G401 (cell line): ENCODE results near the gene ENTR1. TPM values are rescaled to one million over a fixed set of nuclear protein-coding genes. Genes with fewer than 3 reads are reported as not detected.
"Not testable (repeated sequence)": the region's sequence is repeated elsewhere in the genome, so short reads cannot be mapped to it uniquely, and the experiment has no call there.

ENCODE experiments used
- DNase-seq: peaks from one replicate; pipeline ENCODE4 v3.0.0-alpha.2; 2015; ENCODE audit warnings: low spot score
- in situ Hi-C: cut with HindIII; loops from 2 replicates; pipeline ENCODE4 v1.10.0; 2016; ENCODE audit warnings: low sequenced_read_pairs, mixed read lengths
- total RNA-seq: library from RNA; depleted of rRNA; stranded (reverse); fragments of >200 nt; shearing (Covaris generic); gene quantifications from 2 replicates; pipeline ENCODE4 v1.2.3, GENCODE V29; 2014

Gene ENTR1
- total RNA-seq, 1 experiment from 2014 or later, result 97.9 TPM

DNA sequence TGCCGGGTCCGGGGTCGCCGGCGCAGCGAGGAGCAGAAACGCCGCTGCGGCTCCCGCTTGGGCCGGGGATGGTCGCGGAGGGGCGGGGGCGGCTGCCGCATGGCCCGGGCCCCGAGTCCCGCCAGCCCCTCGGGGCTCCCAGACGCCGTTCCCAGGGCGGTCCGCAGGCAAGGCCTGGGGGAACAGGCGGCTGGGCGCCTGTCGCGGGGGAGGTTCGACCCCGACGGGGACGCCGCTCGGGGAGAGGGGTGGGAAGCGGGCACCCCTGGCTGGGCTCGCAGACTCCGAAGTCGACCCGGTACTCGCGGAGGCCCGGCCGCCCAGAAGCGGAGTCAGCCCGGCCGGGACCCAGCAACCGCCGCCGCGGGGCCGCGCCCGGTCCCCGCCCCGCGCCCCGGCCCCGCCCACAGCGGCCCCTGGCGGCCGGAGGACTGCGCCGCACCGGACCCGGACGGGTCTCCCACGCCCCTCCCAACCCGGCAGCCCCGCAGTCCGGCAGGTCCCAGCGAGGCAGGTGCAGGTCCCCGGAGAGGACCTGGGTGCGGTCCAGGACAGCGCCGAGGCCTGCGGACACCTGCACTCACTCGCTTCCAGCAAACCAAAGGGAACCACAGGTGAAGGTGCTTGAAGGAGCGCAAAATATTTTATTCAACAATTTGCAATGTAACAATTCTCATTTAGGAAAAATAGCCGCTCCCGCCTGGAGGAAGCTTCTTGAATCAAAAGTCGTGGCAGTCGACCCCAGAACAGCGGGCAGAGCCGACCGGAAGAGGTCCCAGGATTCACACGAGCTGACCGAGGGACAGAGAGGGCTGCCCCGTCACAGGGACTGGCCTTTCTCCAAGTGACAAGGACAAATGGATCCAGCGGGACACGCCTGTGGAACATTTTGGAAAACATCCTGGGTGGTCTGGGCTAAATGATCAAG lies 29.3 kb upstream of the ENTR1 start, which contains the start of gene INPP5E:
TSS of gene INPP5E (minus strand) at position 365 of the 928 bp plus-strand sequence. CDS start 426 bp downstream, outside the sequence.
- DNase-seq, result peak; percentile 51
- in situ Hi-C loops, result no loop called here

DNA sequence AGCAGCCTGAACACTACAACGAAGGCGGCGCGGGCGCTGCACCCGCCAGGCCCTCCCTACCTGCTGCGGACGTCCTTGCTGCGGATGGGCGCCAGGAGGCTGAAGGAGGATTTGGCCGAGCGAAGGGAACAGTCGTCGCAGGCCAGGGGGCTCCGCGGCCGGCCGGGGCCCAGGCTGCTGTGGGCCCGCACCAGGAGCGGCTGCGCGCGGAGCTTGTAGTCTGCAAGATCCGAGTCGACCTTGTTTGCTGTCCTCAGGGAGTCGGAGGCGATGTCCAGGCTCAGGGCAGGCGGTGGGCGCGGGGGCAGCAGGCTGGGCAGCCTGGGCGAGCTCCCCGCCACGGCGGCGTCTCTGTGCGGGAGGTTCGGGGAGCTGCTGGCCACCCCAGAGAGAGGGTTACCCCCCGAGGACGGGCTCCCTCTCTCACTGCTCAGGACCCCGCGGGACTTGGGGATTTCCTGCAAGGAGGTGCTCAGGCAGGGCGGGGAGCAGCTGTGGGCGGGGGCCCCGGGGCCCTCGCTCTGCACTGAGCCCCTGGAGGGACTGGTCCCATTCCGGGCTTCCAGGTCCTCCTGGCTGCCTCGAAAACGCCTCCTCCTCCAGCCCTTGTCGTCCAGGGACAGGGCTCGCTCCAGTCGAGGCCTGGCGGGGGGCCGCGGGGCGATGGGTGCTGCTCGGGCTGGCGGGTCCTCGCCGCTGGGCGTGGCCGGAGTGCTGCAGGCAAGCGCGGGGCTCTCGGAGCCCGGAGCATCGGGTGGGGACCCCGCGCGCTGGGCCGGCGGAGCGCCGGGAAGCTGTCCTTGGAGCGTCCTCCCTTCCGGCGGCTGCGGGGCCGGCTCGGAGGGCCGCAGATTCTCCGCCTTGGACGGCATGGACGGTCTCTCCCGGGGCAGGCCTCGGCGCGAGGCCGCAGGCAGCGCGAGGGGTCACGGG lies 28.4 kb upstream of the ENTR1 start:
- in situ Hi-C loops, result no loop called here
- peak; percentile 13 for DNase-seq

DNA sequence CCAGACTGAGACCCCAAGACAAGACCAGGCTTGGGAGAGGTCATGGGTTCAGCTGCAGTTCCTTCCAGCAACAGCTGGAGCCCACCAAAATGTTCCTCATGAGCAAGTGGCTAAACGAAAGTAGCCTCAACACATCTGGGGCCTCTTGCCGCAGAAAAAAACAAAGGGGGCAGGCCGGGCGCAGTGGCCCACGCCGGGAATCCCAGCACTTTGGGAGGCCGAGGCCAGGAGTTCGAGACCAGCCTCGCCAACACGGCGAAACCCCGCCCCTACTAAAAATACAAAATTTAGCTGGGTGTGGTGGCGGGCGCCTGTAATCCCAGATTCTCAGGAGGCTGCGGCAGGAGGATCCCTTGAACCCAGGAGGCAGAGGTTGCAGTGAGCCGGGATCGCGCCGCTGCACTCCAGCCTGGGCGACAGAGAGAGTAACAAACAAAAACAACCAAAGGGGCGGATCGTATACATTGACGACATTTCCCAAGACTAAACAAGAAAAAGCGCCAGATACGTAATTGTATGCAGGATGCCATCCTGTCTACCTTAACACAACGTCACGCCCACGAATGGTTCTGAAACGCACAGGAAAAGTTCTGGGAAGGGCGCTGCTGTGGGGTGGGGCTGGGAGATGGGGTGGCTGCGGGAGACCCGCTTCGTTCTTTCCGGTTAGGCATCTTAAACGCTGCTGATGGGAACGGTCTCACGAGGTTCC lies 27.6 kb upstream of the ENTR1 start:
- in situ Hi-C loops, result no loop called here

DNA sequence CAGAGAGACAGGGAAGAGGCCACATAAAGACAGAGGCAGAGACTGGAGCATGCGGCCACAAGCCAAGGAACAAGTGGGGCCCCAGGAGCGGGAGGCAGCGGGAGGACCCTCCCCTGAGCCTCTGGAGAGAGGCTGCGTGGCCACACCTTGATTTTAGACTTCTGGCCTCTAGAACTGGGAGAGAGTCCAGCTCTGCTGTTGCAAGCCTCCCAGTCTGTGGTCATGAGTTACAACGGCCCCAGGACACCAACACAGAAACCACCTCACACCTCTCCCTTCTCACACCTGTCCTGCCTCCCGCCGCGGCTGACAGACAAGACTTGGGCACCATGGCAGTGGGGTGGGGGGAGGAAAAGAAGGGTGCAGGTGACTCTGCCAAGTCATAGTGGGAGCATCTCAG lies 27.0 kb upstream of the ENTR1 start:
- in situ Hi-C loops, result no loop called here
- peak; percentile 6 for DNase-seq

More for the DNA sequence above, 27.6 kb upstream of the ENTR1 start:
- no peak for DNase-seq

DNA sequence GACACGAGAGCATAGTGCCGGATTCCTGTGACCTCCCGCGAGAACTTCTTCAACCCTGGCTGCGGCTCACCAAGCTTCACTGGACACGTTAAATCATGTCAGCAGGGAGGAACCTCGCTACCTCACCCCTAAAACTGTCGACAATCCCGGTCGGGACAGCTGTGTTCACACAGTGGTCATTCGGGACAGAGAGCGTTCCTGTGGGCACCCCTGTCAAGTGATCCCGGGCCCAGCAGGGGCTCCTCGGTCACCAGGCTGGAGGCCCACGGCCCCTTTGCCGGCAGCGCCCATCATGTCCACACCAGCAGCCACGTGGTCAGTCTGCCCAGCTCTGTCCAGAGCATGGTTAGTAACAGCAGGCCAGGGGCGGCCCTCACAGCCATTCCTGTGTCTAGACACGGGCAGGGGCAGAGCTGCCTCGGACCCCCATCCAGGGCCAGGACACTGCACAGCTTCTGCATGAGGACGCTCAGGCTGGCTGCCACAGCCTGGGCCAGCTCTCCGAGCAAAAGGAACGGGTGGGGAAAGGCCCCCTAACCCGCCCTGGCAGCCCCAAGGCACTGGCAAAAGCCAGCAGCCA lies 25.7 kb upstream of the ENTR1 start:
- peak; percentile 16 for DNase-seq
- in situ Hi-C loops, result no loop called here

DNA sequence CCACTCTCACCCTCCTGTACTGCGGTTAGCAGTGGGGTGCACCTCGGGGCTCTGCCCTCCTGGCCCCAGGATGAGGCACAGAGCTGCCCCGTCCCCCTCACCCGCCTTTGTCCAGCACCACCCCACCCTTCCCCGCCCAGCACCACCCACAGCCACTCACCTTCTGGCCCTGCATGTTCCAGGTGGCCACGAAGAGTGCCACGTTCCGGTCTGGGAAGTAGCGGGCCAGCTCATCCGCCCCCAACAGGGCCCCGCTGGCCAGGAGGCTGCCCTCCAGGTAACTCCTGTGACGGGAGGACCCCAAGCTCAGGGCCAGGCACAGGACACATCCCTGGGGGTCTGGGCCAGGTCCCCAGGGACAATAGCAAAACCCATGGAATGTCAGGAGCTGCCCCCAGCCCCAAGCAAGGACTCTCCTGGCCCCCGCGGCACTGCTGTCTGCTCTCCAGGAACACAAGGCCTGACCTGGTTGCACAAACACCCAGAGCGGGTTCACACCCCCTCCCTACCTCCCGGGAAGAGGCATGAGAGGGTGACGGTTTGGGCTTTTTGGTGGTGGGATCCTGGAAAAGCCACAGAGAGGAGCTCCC lies 24.3 kb upstream of the ENTR1 start:
- in situ Hi-C loops, result no loop called here
- DNase-seq, result no peak

DNA sequence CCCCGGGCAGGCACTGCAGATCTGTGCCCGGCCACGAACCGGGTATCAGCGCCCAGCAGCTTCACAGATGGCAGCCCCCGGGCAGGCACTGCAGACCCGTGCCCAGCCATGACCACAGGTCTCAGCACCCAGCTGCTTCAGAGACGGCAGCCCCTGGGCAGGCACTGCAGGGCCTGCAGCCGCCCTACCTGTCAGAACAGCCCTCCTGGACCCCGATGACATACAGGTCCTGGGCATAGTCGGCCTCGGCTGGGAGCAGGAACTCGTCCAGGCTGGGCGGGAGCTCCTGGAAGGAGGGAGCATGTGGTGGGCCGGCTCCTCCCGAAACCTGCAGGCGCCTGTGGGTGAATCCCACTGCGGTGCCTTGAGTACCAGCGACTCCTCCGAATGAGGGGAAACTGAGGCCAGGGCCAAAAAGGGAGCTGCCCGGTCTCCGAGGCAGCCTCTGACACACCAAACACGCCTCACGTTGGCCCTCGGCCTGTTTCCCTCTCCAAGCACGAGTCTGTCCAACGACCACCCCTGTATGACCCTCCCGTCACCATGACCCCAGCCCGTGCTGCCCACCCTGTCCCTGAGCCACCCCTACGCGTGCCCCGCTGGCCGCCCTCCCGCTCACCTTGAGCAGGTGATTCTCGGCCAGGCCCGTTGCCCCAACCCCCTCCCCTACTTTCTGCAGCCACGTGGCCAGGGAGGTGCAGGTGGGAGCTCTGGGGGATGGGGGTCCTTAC lies 23.6 kb upstream of the ENTR1 start:
- in situ Hi-C loops, result no loop called here
- DNase-seq, result no peak

DNA sequence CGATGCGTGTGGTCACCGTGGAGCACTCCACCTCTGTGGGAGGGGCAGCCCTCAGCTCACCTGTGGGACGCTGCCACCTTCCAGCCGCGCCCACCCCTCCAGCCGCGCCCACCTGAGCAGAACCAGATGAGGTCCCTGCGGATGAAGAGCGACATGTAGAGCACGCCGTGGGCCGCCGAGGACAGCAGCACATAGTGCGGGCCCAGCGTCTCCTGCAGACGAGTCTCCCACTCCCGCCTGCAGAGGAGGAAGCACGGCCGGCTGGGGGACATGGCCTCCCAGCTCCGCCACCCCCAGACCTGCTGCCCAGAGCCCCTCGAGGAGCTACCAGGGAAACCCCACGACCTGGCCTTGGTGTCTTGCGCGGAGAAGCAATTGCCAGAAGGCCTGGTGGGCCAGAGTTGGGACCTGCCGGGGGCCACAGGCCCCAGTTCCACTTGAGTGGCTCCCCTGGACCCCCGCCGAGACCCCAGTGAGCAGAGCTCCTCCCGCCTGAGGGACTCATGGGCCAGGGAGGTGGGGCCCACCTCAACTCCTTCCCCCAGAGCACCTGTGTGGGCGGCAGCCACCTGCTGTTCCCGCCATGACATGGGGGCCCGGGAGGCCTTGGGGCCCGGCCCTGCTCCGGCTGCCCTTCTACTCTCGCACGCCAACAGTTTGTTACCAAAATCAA lies 22.8 kb upstream of the ENTR1 start:
- in situ Hi-C loops, result no loop called here
- DNase-seq, result no peak

DNA sequence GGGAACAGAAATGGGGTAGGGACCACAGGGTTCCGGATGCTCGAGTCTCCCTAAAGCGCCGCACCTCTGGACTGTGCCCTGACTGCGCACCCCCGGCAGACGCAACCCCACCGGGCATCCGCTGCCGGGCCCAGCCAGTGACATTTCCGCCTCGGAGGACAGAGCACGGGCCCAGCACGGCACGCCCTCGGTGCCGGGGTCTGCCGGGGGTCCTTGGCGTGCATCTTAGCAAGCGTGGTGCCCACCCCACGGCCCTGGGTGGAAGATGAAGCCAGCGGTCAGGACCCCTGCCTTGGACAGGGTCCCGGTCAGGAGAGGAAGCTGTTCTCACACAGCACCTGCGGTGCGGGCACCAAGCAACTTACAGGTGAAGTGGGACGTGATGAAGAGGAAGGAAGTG lies 22.2 kb upstream of the ENTR1 start:
- no peak for DNase-seq
- in situ Hi-C loops, result no loop called here

DNA sequence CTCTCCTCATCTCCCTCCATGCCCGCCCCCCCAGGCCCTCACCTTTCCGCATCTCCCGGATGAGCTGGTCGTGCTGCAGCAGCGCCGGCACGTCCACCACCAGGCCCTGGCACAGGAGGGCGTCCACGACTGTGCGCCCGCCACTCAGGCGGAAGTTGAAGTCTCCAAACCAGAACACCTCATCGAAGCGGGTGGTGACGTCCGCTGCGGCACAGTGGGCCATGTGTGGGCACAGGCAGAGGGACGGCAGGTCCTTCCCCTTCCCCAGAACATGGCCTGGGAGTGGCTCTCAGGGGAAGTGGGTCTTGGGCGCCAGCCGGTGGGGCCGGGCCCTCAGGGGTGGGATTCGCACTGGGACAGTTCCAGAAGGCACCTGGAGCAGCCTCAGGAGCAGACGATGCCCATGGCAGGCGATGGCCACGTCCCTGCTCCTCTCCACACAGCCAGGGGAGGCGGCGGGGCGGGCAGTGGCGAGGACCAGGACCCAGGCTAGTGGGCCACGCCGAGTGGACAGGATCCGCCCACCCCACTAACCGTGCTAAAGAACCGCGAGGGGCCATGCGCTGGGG lies 21.5 kb upstream of the ENTR1 start:
- in situ Hi-C loops, result no loop called here
- no peak for DNase-seq

DNA sequence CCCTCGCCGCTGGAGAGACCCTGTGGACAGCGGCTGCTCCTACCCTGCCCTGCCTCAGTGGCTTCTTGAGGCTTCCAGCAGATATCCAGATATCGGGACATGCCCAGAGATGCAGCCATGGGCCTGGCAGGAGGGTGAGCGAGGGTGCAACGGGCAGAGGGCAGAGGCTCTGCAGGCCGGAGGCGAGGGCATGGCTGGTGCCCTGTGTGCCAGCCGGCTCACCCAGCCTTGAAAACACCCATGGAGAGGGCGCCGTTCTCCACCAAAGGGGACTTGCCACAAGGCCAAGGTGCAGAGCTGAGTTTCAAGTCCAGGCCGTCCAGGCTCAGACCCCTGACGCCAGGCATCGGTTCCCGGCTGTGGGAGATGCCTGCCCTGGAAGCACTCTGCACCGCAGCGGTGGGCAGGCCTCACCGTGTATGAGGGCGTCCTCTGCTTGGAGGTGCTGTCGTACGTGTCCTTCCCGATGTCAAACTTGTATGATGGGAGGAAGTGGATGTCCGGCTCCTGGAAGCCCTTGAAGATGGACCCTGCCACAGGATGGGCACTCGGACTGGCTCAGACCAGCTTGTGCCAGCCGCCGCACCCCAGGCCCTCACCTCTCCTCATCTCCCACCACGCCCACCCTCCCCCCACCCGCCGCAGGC lies 20.3 kb upstream of the ENTR1 start:
- in situ Hi-C loops, result no loop called here
- DNase-seq, result no peak

DNA sequence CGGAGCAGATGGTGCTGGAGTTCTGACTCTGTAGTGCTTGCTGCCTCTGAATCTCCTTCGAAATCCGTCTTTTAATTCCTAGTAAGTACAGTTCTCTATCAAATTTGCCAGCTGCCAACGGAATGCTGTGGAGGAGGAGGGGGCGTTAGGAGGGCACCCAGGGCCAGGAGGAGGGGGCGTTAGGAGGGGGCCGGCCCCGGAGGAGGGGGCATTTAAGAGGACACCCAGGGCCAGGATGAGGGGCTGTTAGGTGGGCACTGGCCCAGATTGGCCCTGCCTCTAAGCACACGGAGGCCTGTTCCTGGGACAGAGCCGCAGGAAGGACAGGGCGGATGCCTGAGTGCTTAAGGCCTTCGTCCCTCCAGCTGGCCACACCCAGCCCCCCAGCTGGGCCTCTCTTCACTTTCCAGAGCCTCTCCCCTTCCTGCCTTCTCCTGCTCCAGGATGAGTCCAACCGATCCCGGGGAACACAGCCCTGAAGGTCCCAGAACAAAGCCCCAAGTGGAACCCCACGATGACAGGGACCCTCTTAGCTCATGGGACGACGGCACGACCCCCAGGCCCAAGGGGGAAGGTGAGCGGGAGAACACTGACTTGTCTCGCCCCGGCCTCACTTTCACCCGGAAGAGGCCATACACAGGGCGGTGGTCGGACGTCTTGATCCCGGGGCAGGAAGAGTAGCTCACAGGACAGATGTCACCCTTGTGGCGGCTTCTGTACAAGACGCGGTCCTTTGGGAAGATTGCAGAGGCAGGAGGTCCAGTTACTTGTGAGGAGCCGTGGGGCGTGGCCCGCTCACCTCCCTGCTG lies 19.5 kb upstream of the ENTR1 start:
- in situ Hi-C loops, result no loop called here
- no peak for DNase-seq

DNA sequence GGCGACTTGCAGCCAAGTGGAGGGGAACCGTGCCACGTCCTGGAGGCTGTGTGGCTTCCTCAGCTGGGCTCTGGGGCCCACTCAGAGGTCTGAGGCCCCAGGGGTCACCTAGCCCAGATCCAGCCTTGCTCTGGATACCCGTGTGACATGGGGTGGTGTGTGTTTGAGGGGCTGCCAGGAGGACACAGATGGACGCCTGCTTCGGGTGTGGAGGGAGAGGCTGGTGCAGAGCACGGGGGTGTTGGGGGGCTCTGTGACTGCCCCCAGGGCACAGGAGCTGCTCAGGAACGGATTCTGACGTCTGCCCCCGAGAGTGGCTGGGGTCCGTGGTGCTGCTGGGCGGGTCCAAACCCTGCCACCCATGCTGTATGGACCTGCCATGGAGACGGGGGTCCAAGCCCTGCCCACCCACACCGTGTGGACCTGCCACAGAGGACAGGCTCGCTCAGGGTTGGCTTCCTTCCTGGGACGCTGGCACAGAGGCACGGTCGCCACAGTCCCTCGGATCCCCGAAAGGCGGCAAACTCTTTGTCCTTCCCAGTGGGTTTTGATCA lies 18.7 kb upstream of the ENTR1 start:
- DNase-seq, result no peak
- in situ Hi-C loops, result no loop called here

DNA sequence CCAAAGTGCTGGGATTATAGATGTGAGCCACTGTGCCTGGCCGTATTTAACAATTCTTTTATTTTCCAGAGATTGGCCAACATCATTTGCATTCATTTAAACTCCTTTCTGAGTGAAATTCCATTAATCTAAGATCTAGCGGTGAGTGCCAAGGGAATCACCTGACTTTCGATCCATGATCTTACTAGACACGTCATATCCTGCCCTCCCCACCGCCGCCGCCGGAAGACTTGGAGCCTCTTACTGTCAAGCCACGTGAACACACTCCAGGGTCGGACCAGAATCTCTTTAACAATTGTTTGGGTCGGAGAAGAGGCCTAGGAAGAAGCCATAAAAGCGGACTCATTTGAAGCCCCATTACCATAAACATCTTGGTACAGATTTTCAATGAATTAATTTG lies 16.4 kb upstream of the ENTR1 start:
- no peak for DNase-seq
- in situ Hi-C loops, result no loop called here

DNA sequence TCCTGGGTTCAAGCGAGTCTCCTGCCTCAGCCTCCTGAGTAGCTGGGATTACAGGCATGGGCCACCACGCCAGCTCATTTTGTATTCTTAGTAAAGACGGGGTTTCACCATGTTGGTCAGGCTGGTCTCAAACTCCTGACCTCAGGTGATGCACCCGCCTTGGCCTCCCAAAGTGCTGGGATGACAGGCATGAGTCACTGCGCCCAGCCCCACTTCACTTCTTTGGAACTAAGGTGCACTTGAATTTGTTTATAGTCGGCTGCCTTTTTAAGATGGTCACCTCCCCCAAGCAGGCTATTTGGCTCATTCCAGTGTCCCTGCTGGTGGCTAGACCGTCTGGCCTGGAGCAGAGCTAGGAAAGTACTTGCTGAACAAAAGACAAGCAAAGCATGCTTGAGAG lies 15.0 kb upstream of the ENTR1 start:
- not testable (repeated sequence) for DNase-seq

More for the DNA sequence above, 15.0 kb upstream of the ENTR1 start:
- in situ Hi-C loops, result not testable (repeated sequence)
